Activated gamma-delta T cell treated with Interleukin-2 at 50 U/mL for 16 hours (primary cell): ENCODE measurements around the gene SASH1.

ENCODE experiments used
- DNase-seq: peaks from one replicate; pipeline ENCODE4 v3.0.0-alpha.2; 2020

The SASH1 gene

GRCh38 chr6:148406579-148407371 lies 64.1 kb downstream of the SASH1 start:
- no peak for DNase-seq

- no peak for DNase-seq
Observed at GRCh38 chr6:148407372-148407771, 64.7 kb downstream of the SASH1 start.

DNA sequence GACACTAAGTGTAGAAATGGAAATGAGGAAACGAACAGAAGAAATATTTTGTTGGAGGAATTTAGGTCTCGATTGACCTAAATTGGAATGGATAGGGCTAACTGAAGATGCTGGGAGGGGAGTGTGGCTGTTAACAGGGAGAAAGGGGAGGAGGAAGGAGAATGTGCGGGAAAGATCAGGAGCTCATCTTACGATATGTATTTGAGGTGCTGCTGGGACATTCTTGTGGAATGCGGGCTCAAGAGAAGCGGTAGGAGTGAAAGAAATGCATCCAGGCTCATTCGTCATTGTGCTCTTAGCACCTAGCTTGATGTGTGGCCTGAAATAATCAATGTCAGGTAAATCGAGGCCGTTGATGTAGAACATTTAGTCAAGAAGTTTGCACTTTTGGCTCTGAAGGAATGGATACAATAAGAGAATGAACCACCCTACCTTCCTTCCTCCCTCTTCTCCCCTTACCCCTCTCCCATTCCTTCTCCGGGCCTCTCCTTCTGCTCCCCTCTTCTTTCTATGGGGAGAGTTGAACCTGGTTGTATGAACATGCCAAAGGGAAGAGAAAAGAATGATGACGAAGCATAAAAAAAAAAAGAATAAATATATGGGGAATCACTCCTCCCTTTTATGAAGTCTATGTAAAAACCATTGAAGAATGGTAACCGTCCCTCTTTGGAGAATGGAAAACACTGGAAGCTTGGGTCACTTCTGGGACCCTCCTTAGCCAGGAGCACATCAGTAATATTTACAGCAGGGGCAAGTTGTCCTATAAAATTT lies 70.9 kb downstream of the SASH1 start:
- DNase-seq = no peak

DNA sequence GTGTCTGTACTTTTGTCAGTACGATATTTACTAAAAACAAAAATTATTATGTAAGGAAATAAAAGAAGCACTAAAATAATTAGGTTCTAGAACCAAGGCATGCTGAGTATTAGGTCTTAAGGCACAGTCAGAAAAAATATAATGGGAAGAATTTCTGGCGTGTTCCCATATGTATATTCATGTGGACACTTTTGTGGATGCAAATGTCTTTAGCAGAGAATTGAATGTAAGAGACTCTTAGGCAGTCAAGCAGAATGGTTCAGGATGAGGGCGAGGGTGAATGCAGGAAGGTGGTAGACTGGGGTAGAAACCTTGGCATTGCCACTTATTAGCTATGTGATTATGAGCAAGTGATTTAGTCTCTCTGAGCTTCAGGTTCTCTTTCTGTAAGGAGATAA lies 71.5 kb downstream of the SASH1 start:
- DNase-seq = no peak

DNA sequence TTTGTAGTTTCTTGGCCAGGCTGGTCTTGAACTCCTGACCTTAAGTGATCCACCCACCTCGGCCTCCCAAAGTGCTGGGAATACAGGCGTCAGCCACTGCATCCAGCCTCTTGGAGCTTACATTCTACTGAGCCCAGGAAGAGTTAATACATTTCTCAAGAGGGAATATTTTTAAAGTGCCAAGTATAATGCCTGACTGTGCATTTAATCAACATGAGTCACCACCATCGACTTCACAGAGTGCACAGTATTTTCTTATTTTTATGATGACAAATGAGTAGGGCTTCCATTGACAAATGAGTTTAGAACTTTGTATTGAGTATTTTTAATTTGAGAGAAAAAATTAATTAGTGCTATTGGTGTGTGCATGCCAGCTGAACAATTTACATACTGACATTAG lies 72.2 kb downstream of the SASH1 start:
- no peak for DNase-seq

DNA sequence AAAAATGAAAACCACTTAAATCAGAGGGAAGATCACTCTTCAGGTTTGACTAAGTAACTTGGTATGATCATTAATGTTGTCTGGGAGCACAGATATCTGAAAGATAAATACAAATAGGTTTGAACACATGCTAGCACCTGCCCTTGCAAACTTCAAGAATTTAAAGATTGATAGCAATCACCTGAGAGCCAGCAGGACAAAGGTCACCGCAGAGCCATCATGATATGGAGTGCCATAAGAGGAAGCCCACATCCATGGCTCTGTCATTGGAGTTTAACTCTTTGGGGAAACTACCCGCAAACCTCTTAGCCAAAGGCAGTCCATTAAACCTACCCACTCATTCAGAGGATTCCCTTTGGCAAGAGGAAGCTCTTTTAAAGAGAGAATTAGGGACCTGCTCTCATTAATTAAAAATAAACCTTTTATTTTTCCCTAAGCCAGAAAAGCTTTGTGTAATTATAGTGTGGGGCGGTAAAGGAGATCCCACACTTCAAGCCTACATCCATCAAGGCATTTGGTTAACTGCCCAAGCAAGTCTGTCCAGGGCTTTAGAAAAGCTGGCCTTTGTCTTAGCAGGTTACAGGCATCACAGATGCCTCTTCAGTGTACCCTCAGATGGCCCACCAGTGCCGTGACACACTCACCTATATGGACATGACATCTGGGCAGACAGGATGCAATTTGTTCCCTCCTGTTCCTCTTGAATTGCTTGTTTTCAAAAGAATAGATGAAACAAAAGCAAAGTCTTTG lies 73.0 kb downstream of the SASH1 start:
- DNase-seq = no peak

GRCh38 chr6:148416330-148416965 lies 73.8 kb downstream of the SASH1 start:
- no peak for DNase-seq

GRCh38 chr6:148417045-148417444 lies 74.4 kb downstream of the SASH1 start:
- DNase-seq = no peak

- no peak for DNase-seq
Observed at GRCh38 chr6:148419430-148419829, 76.8 kb downstream of the SASH1 start.

- no peak for DNase-seq
Observed at GRCh38 chr6:148422085-148422484, 79.4 kb downstream of the SASH1 start.

DNA sequence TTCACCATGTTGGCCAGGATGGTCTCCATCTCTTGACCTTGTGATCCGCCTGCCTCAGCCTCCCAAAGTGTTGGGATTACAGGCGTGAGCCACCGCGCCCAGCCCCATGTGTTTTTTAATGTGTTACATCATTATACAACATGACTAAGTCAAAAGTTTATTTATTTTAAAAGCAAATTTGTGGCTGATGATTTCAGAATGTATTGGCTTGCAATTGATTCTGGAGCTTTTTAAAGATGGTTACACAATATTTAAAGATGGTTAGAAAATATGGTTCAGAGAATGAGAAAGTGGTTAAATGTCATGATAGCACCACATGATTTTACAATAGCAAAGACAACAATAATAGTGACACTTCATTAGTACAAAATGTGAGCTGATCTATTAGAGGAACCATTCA lies 80.5 kb downstream of the SASH1 start:
- no peak for DNase-seq

- DNase-seq = no peak
Observed at GRCh38 chr6:148423601-148424270, 81.1 kb downstream of the SASH1 start.

DNA sequence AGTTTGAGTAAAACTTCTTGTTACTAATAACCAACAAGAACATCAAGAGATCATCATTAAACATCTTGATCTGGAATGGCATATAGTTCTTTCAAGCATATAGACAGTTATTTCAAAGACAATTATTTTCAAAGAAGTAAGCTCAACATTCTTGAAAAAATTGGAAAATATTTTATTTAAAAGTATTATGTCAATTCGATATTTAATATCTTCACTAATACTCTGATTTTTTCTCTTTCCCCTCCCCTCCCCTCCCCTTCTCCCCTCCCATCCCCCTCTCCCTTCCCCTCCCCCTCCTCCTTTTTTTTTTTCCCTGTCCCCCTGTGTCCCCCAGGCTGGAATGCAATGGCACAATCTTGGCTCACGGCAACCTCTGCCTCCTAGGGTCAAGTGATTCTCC lies 82.8 kb downstream of the SASH1 start:
- no peak for DNase-seq

DNA sequence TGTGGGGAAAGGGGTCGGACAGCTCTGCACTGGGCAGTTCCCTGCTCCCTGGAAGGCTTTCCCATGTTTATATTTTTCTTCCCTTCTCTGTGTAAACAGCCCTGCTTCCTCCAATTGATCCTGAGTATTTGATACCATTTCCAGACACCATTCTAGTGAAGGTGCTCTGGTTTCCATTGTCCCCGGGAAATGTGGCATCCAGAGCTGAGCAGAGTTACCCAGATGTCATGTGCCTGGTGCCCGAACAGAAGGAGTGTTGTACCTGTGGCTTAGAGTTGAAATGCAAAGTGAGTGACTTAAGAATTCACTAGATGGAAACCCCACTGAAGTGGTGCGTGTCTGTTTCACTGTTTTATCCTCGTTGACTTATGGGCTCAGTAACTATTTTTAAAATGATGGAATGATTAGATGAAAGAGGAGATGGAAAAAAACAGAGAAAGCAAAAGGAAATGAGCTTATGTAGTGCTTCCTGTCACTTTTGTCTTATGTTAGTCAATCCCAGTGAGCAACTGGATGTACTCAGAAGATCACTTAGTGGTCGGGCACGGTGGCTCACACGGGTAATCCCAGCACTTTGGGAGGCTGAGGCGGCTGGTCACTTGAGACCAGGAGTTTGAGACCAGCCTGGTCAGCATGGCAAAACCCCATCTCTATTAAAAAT lies 83.8 kb downstream of the SASH1 start:
- no peak for DNase-seq

- no peak for DNase-seq
Observed at GRCh38 chr6:148427333-148427732, 84.7 kb downstream of the SASH1 start.

DNA sequence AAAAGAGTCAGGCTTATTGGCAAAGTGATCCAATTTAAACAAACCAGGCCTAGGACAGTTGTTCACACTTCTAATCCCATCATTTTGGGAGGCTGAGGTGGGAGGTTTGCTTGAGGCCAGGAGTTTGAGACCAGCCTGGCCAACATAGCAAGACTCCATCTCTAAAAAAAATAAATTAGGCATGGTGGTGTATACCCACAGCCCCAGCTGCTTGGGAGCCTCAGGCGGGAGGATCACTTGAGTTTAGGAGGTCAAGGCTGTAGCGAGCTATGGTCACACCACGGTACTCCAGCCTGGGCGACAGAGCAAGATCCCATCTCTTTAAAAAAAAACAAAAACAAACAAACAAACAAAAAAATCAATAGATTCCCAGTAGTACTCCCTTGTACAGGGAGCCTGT lies 86.8 kb downstream of the SASH1 start:
- no peak for DNase-seq

GRCh38 chr6:148430897-148431296 lies 88.3 kb downstream of the SASH1 start:
- DNase-seq = no peak

DNA sequence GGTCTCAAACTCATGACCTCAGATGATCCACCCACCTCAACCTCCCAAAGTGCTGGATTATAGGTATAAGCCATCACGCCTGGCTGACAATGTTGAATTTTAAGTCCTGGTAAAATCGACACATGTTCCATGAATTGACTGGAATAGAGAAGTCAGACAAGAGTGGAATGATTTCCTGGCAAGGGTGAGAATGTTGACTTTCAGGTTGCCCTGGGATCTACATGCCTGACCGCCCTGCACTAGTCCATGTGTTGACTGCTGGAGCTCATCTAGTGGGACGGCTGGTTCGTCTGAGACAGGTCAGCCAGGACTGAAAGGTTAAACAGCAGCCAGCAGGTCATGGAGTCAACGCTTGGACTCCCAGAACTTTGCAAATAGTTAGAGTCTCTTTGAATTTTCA lies 88.8 kb downstream of the SASH1 start:
- no peak for DNase-seq

GRCh38 chr6:148431840-148432239 lies 89.2 kb downstream of the SASH1 start:
- no peak for DNase-seq

DNA sequence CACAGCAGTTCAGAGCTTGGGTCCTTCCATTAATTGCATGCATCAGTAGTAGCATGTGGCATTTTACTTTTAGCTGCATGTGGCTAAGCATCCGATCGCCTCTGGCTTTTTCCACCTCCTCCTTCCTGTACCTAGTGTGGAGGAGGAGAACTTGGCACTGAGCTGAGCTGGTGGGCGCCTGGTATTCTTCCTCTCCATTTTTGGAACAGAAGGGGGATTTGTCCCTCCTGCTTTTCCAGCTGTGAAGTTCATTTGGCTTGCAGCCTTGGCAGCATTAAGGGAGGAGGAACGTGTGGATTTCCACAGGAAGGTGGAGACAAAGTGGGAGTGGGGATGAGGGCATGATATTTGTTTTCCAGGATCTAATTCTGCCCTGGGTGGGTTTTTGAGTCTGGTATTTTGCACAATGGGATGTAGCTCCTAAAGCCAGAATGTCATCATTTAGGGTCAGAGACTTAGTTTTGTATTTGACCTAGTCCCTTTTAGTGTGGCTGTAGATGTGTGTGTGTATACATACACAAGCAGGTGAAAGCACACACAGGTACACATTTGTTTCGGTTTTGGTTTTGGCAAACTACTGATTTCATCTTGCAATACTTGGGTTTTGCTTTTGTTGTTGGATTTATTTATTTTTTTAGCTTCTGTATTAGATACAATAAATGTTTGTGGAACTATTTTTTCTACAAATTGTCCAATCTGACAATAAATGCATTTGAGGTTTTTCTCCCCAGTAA lies 90.0 kb downstream of the SASH1 start:
- no peak for DNase-seq

- no peak for DNase-seq
Observed at GRCh38 chr6:148435386-148435785, 92.7 kb downstream of the SASH1 start.
